ENCODE measurements around the gene SLC4A5. TPM values are rescaled to one million over a fixed set of nuclear protein-coding genes. Genes with fewer than 3 reads are reported as not detected.

Gene SLC4A5
- total and polyA plus RNA-seq, 2 experiments from 2014 or later: 1.5 to 9.0 TPM

- peak; percentile 58 to 68 for DNase-seq (ENCODE audit: low read depth in 1 of 2, low spot score in 1 of 2)
- no peaks in the 10 kb centered on the region for H3K27me3 ChIP-seq
- TF ChIP-seq CTCF (IDR thresholded peaks at IDR 0.05; ENCODE audit: low read depth, low read length): peak; percentile 64
Measured at GRCh38 chr2:74333175-74333574, 10.0 kb downstream of the SLC4A5 start.

GRCh38 chr2:74332550-74333174 lies 10.6 kb downstream of the SLC4A5 start:
- Histone ChIP-seq H3K4me1 (ENCODE audit: low read depth) (peaks cover 10% of the 10 kb centered on the region), H3K27me3 (no peaks in the 10 kb centered on the region), H3K9me3 (ENCODE audit: low read depth) (no peaks in the 10 kb centered on the region), H3K36me3 (no peaks in the 10 kb centered on the region), H3K27ac (no peak overlapping the region), H3K4me3 (no peak overlapping the region)
- no peak for DNase-seq (ENCODE audit: low read depth in 1 of 2, low spot score in 1 of 2)
- no peak for TF ChIP-seq CTCF (IDR thresholded peaks at IDR 0.05; ENCODE audit: low read depth, low read length)

More at GRCh38 chr2:74333175-74333574, 10.0 kb downstream of the SLC4A5 start:
- Histone ChIP-seq H3K4me1 (ENCODE audit: low read depth) (peaks cover 5% of the 10 kb centered on the region), H3K36me3 (no peaks in the 10 kb centered on the region), H3K4me3 (no peak overlapping the region), H3K27ac (no peak overlapping the region), H3K9me3 (ENCODE audit: low read depth) (no peaks in the 10 kb centered on the region)

- Histone ChIP-seq H3K36me3 (no peaks in the 10 kb centered on the region), H3K27ac (no peak overlapping the region), H3K9me3 (ENCODE audit: low read depth) (no peaks in the 10 kb centered on the region), H3K27me3 (no peaks in the 10 kb centered on the region), H3K4me3 (no peak overlapping the region), H3K4me1 (ENCODE audit: low read depth) (peaks cover 13% of the 10 kb centered on the region)
- DNase-seq (ENCODE audit: low read depth in 1 of 2, low spot score in 1 of 2): no peak
- TF ChIP-seq CTCF (IDR thresholded peaks at IDR 0.05; ENCODE audit: low read depth, low read length): no peak
Measured at GRCh38 chr2:74328573-74328972, 14.6 kb downstream of the SLC4A5 start.

- Histone ChIP-seq H3K36me3 (no peaks in the 10 kb centered on the region), H3K27me3 (no peaks in the 10 kb centered on the region), H3K9me3 (ENCODE audit: low read depth) (no peaks in the 10 kb centered on the region), H3K27ac (no peak overlapping the region), H3K4me1 (ENCODE audit: low read depth) (peaks cover 13% of the 10 kb centered on the region), H3K4me3 (no peak overlapping the region)
- no peak for TF ChIP-seq CTCF (IDR thresholded peaks at IDR 0.05; ENCODE audit: low read depth, low read length)
- peak in 1 of 2 donors; percentile 30 for DNase-seq (ENCODE audit: low read depth in 1 of 2, low spot score in 1 of 2)
Measured at GRCh38 chr2:74328074-74328473, 15.1 kb downstream of the SLC4A5 start.

- no peak overlapping the region for H3K4me3 ChIP-seq
- no peaks in the 10 kb centered on the region for H3K36me3 ChIP-seq
- TF ChIP-seq CTCF (IDR thresholded peaks at IDR 0.05; ENCODE audit: low read depth, low read length): no peak
- H3K27me3 ChIP-seq: no peaks in the 10 kb centered on the region
- no peaks in the 10 kb centered on the region for H3K9me3 ChIP-seq (ENCODE audit: low read depth)
- no peak for DNase-seq (ENCODE audit: low read depth in 1 of 2, low spot score in 1 of 2)
- H3K27ac ChIP-seq: no peak overlapping the region
- peaks cover 13% of the 10 kb centered on the region for H3K4me1 ChIP-seq (ENCODE audit: low read depth)
Measured at GRCh38 chr2:74327627-74328026, 15.6 kb downstream of the SLC4A5 start.
